ENCODE results near the gene LMLN. TPM values are rescaled to one million over a fixed set of nuclear protein-coding genes. Genes with fewer than 3 reads are reported as not detected.

LMLN gene
- polyA plus RNA-seq, 3 donors: 7.0 to 14.9 (median 9.3) TPM

Other genes with a start within 250 kb of the LMLN start
- gene RUBCN, start 223.3 kb upstream of the LMLN start, polyA plus RNA-seq (ENCODE audit: insufficient read length in 3 of 3): 10 to 100 TPM in 2 of 3 donors, 1 to 10 TPM in 1; 9.9 to 14.8 (median 12.4) TPM
- 100 to 1,000 TPM in 1 of 3 donors, 10 to 100 TPM in 2; 85.0 to 106 (median 97.4) TPM for gene FYTTD1, start 210.3 kb upstream of the LMLN start, polyA plus RNA-seq (ENCODE audit: insufficient read length in 3 of 3)
- 10 to 100 TPM; 39.6 to 48.9 (median 39.7) TPM for gene LRCH3, start 169.0 kb upstream of the LMLN start, polyA plus RNA-seq (ENCODE audit: insufficient read length in 3 of 3)
- 1,000 to 10,000 TPM; 1,629 to 1,778 (median 1,714) TPM for gene RPL35A, start 10.0 kb upstream of the LMLN start, polyA plus RNA-seq (ENCODE audit: insufficient read length in 3 of 3)

Data from renal cortex interstitium (tissue), 3 donors.